ENCODE measurements around the gene P4HA2.
"Not testable (repeated sequence)": the region's sequence is repeated elsewhere in the genome, so short reads cannot be mapped to it uniquely, and the experiment has no call there.

P4HA2 gene

GRCh38 chr5:132147663-132148062 lies 80.0 kb downstream of the P4HA2 start:
- no peak for DNase-seq (ENCODE audit: low read depth)
- H3K4me3 ChIP-seq (ENCODE audit: low read depth, low read length): no peak overlapping the region
- TF ChIP-seq, protein P1, sequence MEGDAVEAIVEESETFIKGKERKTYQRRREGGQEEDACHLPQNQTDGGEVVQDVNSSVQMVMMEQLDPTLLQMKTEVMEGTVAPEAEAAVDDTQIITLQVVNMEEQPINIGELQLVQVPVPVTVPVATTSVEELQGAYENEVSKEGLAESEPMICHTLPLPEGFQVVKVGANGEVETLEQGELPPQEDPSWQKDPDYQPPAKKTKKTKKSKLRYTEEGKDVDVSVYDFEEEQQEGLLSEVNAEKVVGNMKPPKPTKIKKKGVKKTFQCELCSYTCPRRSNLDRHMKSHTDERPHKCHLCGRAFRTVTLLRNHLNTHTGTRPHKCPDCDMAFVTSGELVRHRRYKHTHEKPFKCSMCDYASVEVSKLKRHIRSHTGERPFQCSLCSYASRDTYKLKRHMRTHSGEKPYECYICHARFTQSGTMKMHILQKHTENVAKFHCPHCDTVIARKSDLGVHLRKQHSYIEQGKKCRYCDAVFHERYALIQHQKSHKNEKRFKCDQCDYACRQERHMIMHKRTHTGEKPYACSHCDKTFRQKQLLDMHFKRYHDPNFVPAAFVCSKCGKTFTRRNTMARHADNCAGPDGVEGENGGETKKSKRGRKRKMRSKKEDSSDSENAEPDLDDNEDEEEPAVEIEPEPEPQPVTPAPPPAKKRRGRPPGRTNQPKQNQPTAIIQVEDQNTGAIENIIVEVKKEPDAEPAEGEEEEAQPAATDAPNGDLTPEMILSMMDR (IDR thresholded peaks at IDR 0.05; ENCODE audit: low read depth, low read length, missing control alignments): no peak

DNA sequence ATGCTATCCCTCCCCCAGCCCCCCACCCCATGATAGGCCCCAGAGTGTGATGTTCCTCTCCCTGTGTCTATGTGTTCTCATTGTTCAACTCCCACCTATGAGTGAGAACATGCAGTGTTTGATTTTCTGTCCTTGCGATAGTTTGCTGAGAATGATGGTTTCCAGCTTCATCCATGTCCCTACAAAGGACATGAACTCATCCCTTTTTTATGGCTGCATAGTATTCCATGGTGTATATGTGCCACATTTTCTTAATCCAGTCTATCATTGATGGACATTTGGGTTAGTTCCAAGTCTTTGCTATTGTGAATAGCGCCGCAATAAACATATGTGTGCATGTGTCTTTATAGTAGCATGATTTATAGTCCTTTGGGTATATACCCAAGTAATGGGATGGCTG lies 82.3 kb downstream of the P4HA2 start:
- not testable (repeated sequence) for DNase-seq (ENCODE audit: low read depth); H3K4me3 ChIP-seq (ENCODE audit: low read depth, low read length)

GRCh38 chr5:132143148-132143547 lies 84.5 kb downstream of the P4HA2 start:
- DNase-seq (ENCODE audit: low read depth): no peak
- H3K4me3 ChIP-seq (ENCODE audit: low read depth, low read length): no peak overlapping the region
- TF ChIP-seq, protein P1 (IDR thresholded peaks at IDR 0.05; ENCODE audit: low read depth, low read length, missing control alignments): no peak

GRCh38 chr5:132142459-132142858 lies 85.2 kb downstream of the P4HA2 start:
- H3K4me3 ChIP-seq (ENCODE audit: low read depth, low read length): no peak overlapping the region
- TF ChIP-seq, protein P1 (IDR thresholded peaks at IDR 0.05; ENCODE audit: low read depth, low read length, missing control alignments): no peak
- no peak for DNase-seq (ENCODE audit: low read depth)
